DOHH2 (cell line): ENCODE measurements around the gene KRTAP10-12.

Source experiments
- H3F3A ChIP-seq: fragments of 200-600 bp; sonication (generic), shearing (Covaris generic); 2 replicates; pipeline ENCODE4 v1.6.0; 2016; ENCODE audit warnings: antibody characterized with exemption, mild to moderate bottlenecking; ENCODE audit not compliant: control insufficient read depth, insufficient read depth
- H3K27ac ChIP-seq: fragments of 200-600 bp; sonication (generic); 2 replicates; pipeline ENCODE4 v1.5.1; 2014; ENCODE audit warnings: low read depth, mild to moderate bottlenecking, low read length, moderate library complexity
- H3K27me3 ChIP-seq: fragments of 200-600 bp; sonication (generic); 2 replicates; pipeline ENCODE4 v1.6.1; 2014; ENCODE audit warnings: mild to moderate bottlenecking, low read length, mixed read lengths; ENCODE audit not compliant: control insufficient read depth
- H3K36me3 ChIP-seq: fragments of 200-600 bp; sonication (generic); 2 replicates; pipeline ENCODE4 v1.6.1; 2014; ENCODE audit warnings: mild to moderate bottlenecking, low read length, moderate library complexity, mixed read lengths; ENCODE audit not compliant: control insufficient read depth
- H3K4me1 ChIP-seq: fragments of 200-600 bp; sonication (generic); 2 replicates; pipeline ENCODE4 v1.6.1; 2014; ENCODE audit warnings: mild to moderate bottlenecking, low read length, mixed read lengths; ENCODE audit not compliant: control insufficient read depth
- H3K4me2 ChIP-seq: fragments of 200-600 bp; sonication (generic); 2 replicates; pipeline ENCODE4 v1.6.0; 2014; ENCODE audit warnings: mild to moderate bottlenecking, low read length, moderate library complexity
- H3K4me3 ChIP-seq: fragments of 200-600 bp; sonication (generic); 2 replicates; pipeline ENCODE4 v1.5.1; 2014; ENCODE audit warnings: mild to moderate bottlenecking, low read length, mixed read lengths
- H3K79me2 ChIP-seq: fragments of 200-600 bp; sonication (generic); 2 replicates; pipeline ENCODE4 v1.6.1; 2014; ENCODE audit warnings: mild to moderate bottlenecking, low read length, mixed read lengths; ENCODE audit not compliant: control insufficient read depth
- H3K9me2 ChIP-seq: fragments of 200-600 bp; sonication (generic); replicated peaks from 2 replicates; pipeline ENCODE4 v1.6.1; 2014; ENCODE audit warnings: mild to moderate bottlenecking, low read length, mixed read lengths; ENCODE audit not compliant: control insufficient read depth
- H3K9me3 ChIP-seq: fragments of 200-600 bp; sonication (generic); 2 replicates; pipeline ENCODE4 v1.6.1; 2014; ENCODE audit warnings: antibody characterized with exemption, low read length, mixed read lengths; ENCODE audit not compliant: control insufficient read depth, insufficient read depth
- H4K20me1 ChIP-seq: fragments of 200-600 bp; sonication (generic); 2 replicates; pipeline ENCODE4 v1.6.0; 2014; ENCODE audit warnings: low read depth, mild to moderate bottlenecking, antibody characterized with exemption, low read length, moderate library complexity; ENCODE audit not compliant: control insufficient read depth, insufficient read depth
- CTCF ChIP-seq: fragments of 200-600 bp; sonication (generic); IDR thresholded peaks from one replicate; pipeline ENCODE4 v1.5.1; 2014; ENCODE audit warnings: antibody characterized with exemption, mild to moderate bottlenecking, low read depth, low read length; ENCODE audit not compliant: poor library complexity, severe bottlenecking
- EZH2phosphoT487 ChIP-seq: fragments of 200-600 bp; sonication (generic); IDR thresholded peaks from 2 replicates; pipeline ENCODE4 v1.6.1; 2017; ENCODE audit warnings: borderline replicate concordance, mild to moderate bottlenecking, antibody characterized with exemption, low read length, moderate library complexity, mixed read lengths

Gene KRTAP10-12

GRCh38 chr21:44723177-44724131 lies 26.5 kb downstream of the KRTAP10-12 start:
- Histone ChIP-seq H3F3A (no peaks in the 10 kb centered on the region), H3K79me2 (no peaks in the 10 kb centered on the region), H3K36me3 (no peaks in the 10 kb centered on the region), H3K4me1 (no peaks in the 10 kb centered on the region), H3K9me3 (no peaks in the 10 kb centered on the region), H3K27me3 (peaks cover 17% of the 10 kb centered on the region), H4K20me1 (no peaks in the 10 kb centered on the region), H3K4me3 (no peak overlapping the region), H3K27ac (no peak overlapping the region), H3K4me2 (no peak overlapping the region), H3K9me2 (no peaks in the 10 kb centered on the region)
- no peak for TF ChIP-seq CTCF
- TF ChIP-seq EZH2phosphoT487: no peak

GRCh38 chr21:44724196-44724595 lies 27.2 kb downstream of the KRTAP10-12 start:
- Histone ChIP-seq H3K79me2 (no peaks in the 10 kb centered on the region), H3K27me3 (peaks cover 10% of the 10 kb centered on the region), H3K27ac (no peak overlapping the region), H3K9me3 (no peaks in the 10 kb centered on the region), H3K36me3 (no peaks in the 10 kb centered on the region), H3K4me2 (no peak overlapping the region), H3K4me3 (no peak overlapping the region), H3K4me1 (no peaks in the 10 kb centered on the region), H3K9me2 (no peaks in the 10 kb centered on the region), H3F3A (no peaks in the 10 kb centered on the region), H4K20me1 (no peaks in the 10 kb centered on the region)
- TF ChIP-seq CTCF (no peak), EZH2phosphoT487 (no peak)

- no peaks in the 10 kb centered on the region for H4K20me1 ChIP-seq
- no peak for TF ChIP-seq EZH2phosphoT487
- H3K4me2 ChIP-seq: no peak overlapping the region
- no peaks in the 10 kb centered on the region for H3K36me3 ChIP-seq
- no peaks in the 10 kb centered on the region for H3F3A ChIP-seq
- no peak overlapping the region for H3K4me3 ChIP-seq
- no peaks in the 10 kb centered on the region for H3K9me2 ChIP-seq
- no peaks in the 10 kb centered on the region for H3K4me1 ChIP-seq
- H3K27me3 ChIP-seq: peaks cover 10% of the 10 kb centered on the region
- no peak overlapping the region for H3K27ac ChIP-seq
- no peaks in the 10 kb centered on the region for H3K9me3 ChIP-seq
- no peaks in the 10 kb centered on the region for H3K79me2 ChIP-seq
These were observed 28.0 kb downstream of the KRTAP10-12 start for GRCh38 chr21:44724926-44725325.

- no peaks in the 10 kb centered on the region for H3K9me3 ChIP-seq
- H4K20me1 ChIP-seq: no peaks in the 10 kb centered on the region
- no peak overlapping the region for H3K4me3 ChIP-seq
- no peak overlapping the region for H3K4me2 ChIP-seq
- no peaks in the 10 kb centered on the region for H3K4me1 ChIP-seq
- no peaks in the 10 kb centered on the region for H3K27me3 ChIP-seq
- TF ChIP-seq EZH2phosphoT487 (no peak), CTCF (no peak)
- H3K27ac ChIP-seq: no peak overlapping the region
- no peaks in the 10 kb centered on the region for H3F3A ChIP-seq
- no peaks in the 10 kb centered on the region for H3K9me2 ChIP-seq
- no peaks in the 10 kb centered on the region for H3K36me3 ChIP-seq
- no peaks in the 10 kb centered on the region for H3K79me2 ChIP-seq
These were observed 29.9 kb downstream of the KRTAP10-12 start for GRCh38 chr21:44726826-44727225.
